HG02973 (cell line): Measurements from ENCODE around the gene ACOXL.

Experiments used
- ATAC-seq: cut with Tn5 transposase; IDR thresholded peaks from one replicate; pipeline ENCODE4 v1.9.1; 2021; ENCODE audit warnings: moderate library complexity; ENCODE audit not compliant: unreplicated experiment

ACOXL gene

GRCh38 chr2:110751642-110752041 lies 19.3 kb downstream of the ACOXL start:
- no peak for ATAC-seq

GRCh38 chr2:110752871-110753270 lies 20.5 kb downstream of the ACOXL start:
- no peak for ATAC-seq

DNA sequence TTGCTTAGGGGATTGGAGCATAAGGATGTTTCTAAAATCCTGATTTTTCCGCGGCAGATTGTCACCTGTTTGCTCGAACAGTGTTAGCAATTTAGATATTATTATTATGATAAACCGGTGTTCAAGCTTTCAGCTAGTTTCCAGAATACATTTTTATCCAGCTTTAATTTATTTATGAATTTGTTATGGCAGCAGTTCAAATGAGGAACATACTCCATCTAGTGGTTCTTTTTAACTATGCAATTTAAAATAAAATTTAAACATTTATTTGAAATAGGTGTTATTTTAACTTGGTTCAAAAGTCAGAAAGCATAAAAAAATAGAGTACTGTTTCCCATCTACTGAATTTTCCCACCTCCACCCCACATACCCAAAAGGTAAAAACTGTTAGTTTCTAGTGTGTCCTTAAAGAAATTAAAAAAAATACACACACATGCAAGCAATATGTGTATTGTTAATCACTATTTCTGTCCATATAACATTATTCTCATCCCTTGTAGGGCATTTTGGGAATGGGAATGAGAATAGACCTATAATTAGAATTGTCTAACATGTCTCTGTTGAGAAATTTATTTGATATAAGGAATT lies 23.2 kb downstream of the ACOXL start:
- ATAC-seq: no peak

GRCh38 chr2:110759411-110759810 lies 27.0 kb downstream of the ACOXL start:
- no peak for ATAC-seq

- no peak for ATAC-seq
These were observed 32.6 kb downstream of the ACOXL start for GRCh38 chr2:110764931-110765330.

DNA sequence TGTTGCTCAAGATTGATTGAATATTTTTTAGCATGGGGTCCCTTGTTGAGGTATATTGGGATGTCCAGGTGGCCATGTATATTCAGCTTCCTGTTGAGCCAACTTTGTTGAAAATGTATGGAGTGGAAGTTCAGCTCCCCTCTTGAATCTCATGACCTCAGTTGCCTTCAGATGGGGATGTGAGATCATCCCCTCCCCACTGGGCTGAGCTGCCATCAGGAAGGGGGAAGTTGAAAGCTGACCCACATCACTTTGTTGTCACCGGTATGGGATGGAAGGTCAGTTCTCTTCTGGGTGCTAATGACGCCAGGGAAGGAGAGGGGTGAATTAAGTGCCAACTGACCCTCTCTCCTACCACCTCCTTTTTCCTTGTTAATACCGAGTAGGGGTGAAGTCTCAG lies 33.9 kb downstream of the ACOXL start:
- no peak for ATAC-seq

- no peak for ATAC-seq
These were observed 36.2 kb downstream of the ACOXL start for GRCh38 chr2:110768591-110768990.

DNA sequence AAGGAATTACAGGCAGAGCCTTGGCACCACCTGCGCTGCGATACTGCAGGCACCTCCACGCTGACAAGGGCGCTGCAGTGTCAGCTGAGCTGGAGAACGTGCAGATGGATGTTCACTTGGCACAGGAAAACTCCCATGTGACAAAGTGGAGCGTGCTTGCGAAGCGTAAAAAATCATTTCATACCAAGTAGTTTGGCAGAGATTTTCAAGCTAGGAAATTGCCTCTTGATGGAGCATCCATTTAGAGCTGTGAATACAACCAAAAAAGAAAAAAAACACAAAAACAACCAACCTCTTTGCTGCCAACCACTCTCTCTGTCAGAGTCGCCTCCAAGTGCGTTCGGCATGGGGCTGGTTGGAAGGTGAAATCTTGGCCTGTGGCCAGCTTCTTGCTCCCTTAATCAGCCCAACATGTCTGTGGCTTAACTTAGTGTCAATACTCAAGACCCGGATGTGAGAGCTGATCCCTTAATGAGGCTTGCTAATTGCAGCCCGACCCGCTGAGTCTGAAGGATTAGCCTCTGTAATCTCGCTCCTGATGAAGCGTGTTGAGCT lies 38.1 kb downstream of the ACOXL start:
- no peak for ATAC-seq

GRCh38 chr2:110770959-110771431 lies 38.6 kb downstream of the ACOXL start:
- ATAC-seq: no peak

DNA sequence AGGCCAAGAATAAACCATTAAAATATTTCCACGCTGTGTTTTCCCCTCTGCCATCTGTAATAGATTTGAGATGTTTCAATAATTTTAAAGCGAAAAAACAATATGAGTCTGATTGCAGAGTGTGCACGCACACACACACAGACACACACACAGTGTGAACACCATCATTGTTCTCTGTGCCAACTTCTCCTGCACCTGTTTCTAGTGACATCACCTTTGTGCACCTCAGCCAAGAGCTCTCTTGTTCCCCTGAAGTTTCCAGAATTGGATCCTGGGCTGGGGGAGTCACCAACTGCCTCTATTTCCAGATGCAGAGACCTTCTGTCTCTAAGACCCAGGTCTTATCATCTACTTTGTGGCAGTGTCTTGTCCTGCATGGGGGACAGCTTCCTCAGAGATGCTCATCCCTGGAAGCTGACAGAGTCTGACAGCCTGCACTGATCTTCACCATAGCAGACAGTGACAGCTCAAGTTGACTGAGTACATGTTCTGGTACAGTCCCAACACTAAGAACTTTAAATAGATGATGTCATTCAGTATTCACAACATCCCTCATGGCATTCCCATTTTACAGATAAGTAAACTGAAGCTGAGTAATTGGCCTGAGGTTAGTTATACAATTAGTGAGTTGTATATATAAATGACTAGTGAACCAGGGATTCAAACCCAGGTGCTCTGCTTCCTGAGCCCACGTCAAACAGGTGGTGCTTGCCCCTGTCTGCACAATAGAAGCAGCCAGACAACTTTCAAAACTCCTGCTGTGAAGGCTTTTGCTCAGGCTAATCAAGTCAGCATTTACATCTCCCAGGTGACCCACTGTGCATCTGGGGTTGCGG lies 39.4 kb downstream of the ACOXL start:
- ATAC-seq: no peak

DNA sequence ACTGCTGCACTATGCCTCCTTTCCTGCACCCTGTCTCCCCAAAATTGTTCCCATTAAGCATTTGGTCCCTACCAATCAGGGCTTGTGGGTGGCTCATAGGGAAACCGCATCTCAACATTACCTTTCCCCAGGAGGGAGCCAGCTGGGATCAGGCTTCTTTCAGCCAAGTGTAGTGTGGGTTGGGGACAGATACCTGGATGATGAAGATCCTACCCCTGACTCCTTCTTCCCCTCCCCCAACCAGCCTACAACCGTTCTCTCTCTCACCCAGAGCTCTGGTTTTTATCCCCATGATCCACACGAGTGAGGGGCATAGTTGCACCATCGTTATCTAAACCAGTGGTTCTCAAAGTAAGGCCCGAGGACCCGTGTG lies 40.0 kb downstream of the ACOXL start:
- no peak for ATAC-seq

- ATAC-seq: no peak
These were observed 41.1 kb downstream of the ACOXL start for GRCh38 chr2:110773401-110773921.

DNA sequence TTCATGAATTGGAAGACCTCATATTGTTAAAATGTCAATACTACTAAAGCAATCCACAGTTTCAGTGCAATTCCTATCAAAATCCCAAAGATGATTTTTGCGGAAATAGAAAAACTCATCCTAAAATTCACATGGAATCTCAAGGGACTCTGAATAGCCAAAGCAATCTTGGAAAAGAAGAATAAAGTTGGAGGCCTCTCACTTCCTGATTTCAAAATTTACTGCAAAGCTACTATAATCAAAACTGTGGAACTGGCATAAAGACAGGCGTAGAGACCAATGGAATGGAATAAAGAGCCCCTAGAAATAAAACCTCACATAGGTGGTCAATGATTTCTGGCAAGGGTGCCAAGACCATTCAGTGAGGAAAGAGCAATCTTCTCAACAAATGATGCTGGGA lies 42.3 kb downstream of the ACOXL start:
- no peak for ATAC-seq

- ATAC-seq: no peak
These were observed 45.3 kb downstream of the ACOXL start for GRCh38 chr2:110777531-110778311.

DNA sequence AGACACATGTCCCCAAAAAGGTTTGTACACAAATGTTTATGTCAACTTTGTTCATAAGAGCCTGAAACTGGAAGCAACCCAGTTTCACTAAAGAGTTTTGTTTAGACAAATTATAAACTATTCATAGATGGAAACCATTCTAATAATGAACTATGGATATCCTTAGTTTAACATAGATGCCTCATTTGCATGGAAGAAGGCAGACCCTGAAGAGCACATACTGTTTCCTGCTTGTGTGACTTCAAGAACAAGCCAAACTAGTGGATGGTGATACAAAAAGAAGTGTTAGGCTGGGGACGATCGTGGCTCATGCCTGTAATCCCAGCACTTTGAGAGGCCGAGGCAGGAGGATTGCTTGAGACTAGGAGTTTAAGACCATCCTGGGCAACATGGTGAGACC lies 48.1 kb downstream of the ACOXL start:
- no peak for ATAC-seq

- no peak for ATAC-seq
These were observed 51.0 kb downstream of the ACOXL start for GRCh38 chr2:110783196-110783873.

GRCh38 chr2:110784047-110784631 lies 51.8 kb downstream of the ACOXL start:
- no peak for ATAC-seq

DNA sequence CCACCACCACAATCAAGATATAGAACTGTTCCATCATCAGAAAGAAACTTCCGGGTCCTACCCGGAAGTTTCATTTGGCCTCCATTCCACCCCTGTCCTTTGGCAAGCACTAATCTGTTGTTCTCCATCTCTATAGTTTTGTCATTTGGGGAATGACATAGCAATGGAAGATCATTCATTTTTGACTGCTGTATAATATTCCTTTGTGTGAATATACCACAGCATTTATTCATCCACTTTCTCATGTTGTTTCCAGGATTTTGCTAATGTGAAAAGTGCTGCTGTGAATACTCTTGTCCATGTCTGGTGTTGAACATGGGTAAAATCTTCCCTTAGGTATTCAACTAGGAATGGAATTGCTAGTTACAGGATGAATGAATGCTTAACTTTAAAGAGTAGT lies 53.1 kb downstream of the ACOXL start:
- ATAC-seq: no peak

DNA sequence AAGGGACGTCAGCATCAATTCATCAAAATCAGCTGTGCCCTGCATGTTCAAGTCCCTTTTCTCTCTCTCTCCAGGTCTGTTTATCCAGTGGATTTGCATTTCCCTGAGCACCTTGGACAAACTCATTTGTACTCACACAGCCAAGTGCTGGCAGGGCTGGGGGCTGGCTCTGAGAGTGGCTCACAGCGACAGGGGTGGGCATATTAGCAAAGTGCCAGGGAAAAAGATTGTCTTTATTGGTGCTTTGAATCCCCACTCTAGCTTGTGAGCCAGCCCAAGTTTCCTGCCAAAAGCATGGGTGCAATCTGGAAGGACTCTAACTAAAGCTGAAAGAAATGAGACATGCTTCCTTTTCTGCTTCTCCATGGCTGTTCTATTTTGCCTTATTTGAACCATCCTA lies 56.6 kb downstream of the ACOXL start:
- no peak for ATAC-seq

DNA sequence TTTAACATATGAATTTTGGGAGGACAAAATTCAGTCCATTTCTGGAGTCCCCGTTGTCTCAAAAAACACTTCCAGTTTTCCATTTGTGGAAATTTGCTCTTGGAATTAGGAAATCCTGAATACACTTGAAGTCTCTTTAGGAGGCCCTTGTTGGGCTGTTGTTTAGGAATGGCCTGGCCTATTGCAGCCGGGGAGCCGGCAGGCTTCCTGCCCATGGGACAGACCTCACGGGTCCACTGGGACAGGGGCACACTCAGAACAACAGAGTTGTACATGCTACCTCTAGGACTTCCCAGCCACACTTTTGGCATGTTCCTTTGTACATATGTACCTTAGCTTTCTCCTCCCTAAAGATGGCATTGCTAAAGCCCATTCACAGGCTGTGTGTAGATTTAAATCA lies 57.3 kb downstream of the ACOXL start:
- no peak for ATAC-seq
